Mononuclear cell (primary cell): ENCODE data around the gene PRR29. TPM values are rescaled to one million over a fixed set of nuclear protein-coding genes. Genes with fewer than 3 reads are reported as not detected.

Experiments
- H3K27me3 ChIP-seq: 2 replicates; pipeline ENCODE4 v1.6.0; 2011; ENCODE audit warnings: low read length, control low read depth; ENCODE audit not compliant: insufficient read depth
- H3K4me1 ChIP-seq: 2 replicates; pipeline ENCODE4 v1.5.1; 2011; ENCODE audit warnings: mild to moderate bottlenecking, low read length, control low read depth; ENCODE audit not compliant: insufficient read depth
- H3K4me3 ChIP-seq: 2 replicates; pipeline ENCODE4 v1.5.1; 2011; ENCODE audit warnings: mild to moderate bottlenecking, low read length, moderate library complexity
- H3K9me3 ChIP-seq: 2 replicates; pipeline ENCODE4 v1.5.1; 2011; ENCODE audit warnings: low read depth, mild to moderate bottlenecking, control low read depth, low read length
- total RNA-seq: library from RNA; depleted of rRNA; stranded (reverse); fragments of >200 nt; gene quantifications from one replicate; pipeline ENCODE4 v1.2.3, GENCODE V29; 2012

PRR29 gene
- total RNA-seq, 1 donor = 0.21 TPM

GRCh38 chr17:64032081-64032480 is 33.9 kb downstream of the PRR29 start:
- Histone ChIP-seq H3K9me3 (no peaks in the 10 kb centered on the region), H3K27me3 (no peaks in the 10 kb centered on the region), H3K4me3 (no peak overlapping the region), H3K4me1 (peaks cover 4% of the 10 kb centered on the region)

GRCh38 chr17:64036198-64036922 is 38.2 kb downstream of the PRR29 start:
- no peaks in the 10 kb centered on the region for H3K27me3 ChIP-seq
- no peaks in the 10 kb centered on the region for H3K4me1 ChIP-seq
- H3K4me3 ChIP-seq = no peak overlapping the region
- H3K9me3 ChIP-seq = no peaks in the 10 kb centered on the region

GRCh38 chr17:64037180-64037579 is 39.0 kb downstream of the PRR29 start:
- no peaks in the 10 kb centered on the region for H3K9me3 ChIP-seq

GRCh38 chr17:64037802-64038201 is 39.7 kb downstream of the PRR29 start:
- H3K4me3 ChIP-seq = no peak overlapping the region
- H3K4me1 ChIP-seq = no peaks in the 10 kb centered on the region
- H3K27me3 ChIP-seq = no peaks in the 10 kb centered on the region
- no peaks in the 10 kb centered on the region for H3K9me3 ChIP-seq

More at GRCh38 chr17:64037180-64037579, 39.0 kb downstream of the PRR29 start:
- Histone ChIP-seq H3K27me3 (no peaks in the 10 kb centered on the region), H3K4me3 (no peak overlapping the region), H3K4me1 (no peaks in the 10 kb centered on the region)

- no peaks in the 10 kb centered on the region for H3K4me1 ChIP-seq
- H3K4me3 ChIP-seq = no peak overlapping the region
- no peaks in the 10 kb centered on the region for H3K9me3 ChIP-seq
- H3K27me3 ChIP-seq = no peaks in the 10 kb centered on the region
Measured at GRCh38 chr17:64038331-64039105, 40.4 kb downstream of the PRR29 start.

GRCh38 chr17:64039106-64039400 is 40.9 kb downstream of the PRR29 start:
- H3K4me3 ChIP-seq = no peak overlapping the region
- H3K9me3 ChIP-seq = no peaks in the 10 kb centered on the region
- H3K4me1 ChIP-seq = no peaks in the 10 kb centered on the region
- H3K27me3 ChIP-seq = no peaks in the 10 kb centered on the region

GRCh38 chr17:64040206-64040605 is 42.1 kb downstream of the PRR29 start:
- H3K4me1 ChIP-seq = no peaks in the 10 kb centered on the region
- no peak overlapping the region for H3K4me3 ChIP-seq
- H3K9me3 ChIP-seq = no peaks in the 10 kb centered on the region
- H3K27me3 ChIP-seq = no peaks in the 10 kb centered on the region

GRCh38 chr17:64041912-64042311 is 43.8 kb downstream of the PRR29 start:
- no peaks in the 10 kb centered on the region for H3K27me3 ChIP-seq
- H3K4me3 ChIP-seq = no peak overlapping the region
- H3K4me1 ChIP-seq = no peaks in the 10 kb centered on the region
- H3K9me3 ChIP-seq = no peaks in the 10 kb centered on the region

- Histone ChIP-seq H3K4me1 (no peaks in the 10 kb centered on the region), H3K9me3 (no peaks in the 10 kb centered on the region), H3K27me3 (no peaks in the 10 kb centered on the region), H3K4me3 (no peak overlapping the region)
Measured at GRCh38 chr17:64042700-64043485, 44.7 kb downstream of the PRR29 start.

- H3K4me3 ChIP-seq = no peak overlapping the region
- H3K9me3 ChIP-seq = no peaks in the 10 kb centered on the region
- H3K4me1 ChIP-seq = peaks cover 5% of the 10 kb centered on the region
- no peaks in the 10 kb centered on the region for H3K27me3 ChIP-seq
Measured at GRCh38 chr17:64045176-64045575, 47.0 kb downstream of the PRR29 start.

- H3K9me3 ChIP-seq = no peaks in the 10 kb centered on the region
- no peak overlapping the region for H3K4me3 ChIP-seq
- peaks cover 18% of the 10 kb centered on the region for H3K4me1 ChIP-seq
- no peaks in the 10 kb centered on the region for H3K27me3 ChIP-seq
Measured at GRCh38 chr17:64048805-64049204, 50.7 kb downstream of the PRR29 start.

GRCh38 chr17:64051153-64051552 is 53.0 kb downstream of the PRR29 start:
- Histone ChIP-seq H3K27me3 (no peaks in the 10 kb centered on the region), H3K9me3 (no peaks in the 10 kb centered on the region), H3K4me3 (no peak overlapping the region), H3K4me1 (peaks cover 21% of the 10 kb centered on the region)

GRCh38 chr17:64053101-64053500 is 55.0 kb downstream of the PRR29 start:
- Histone ChIP-seq H3K27me3 (no peaks in the 10 kb centered on the region), H3K9me3 (no peaks in the 10 kb centered on the region), H3K4me3 (no peak overlapping the region), H3K4me1 (peaks cover 29% of the 10 kb centered on the region)
